Thymus (tissue), 11 donors: Measurements from ENCODE around the gene KLHDC7B. TPM values are rescaled to one million over a fixed set of nuclear protein-coding genes. Genes with fewer than 3 reads are reported as not detected.
"Not testable (repeated sequence)": the region's sequence is repeated elsewhere in the genome, so short reads cannot be mapped to it uniquely, and the experiment has no call there.

Source experiments
- DNase-seq, 9 donors: peaks; one replicate each; pipeline ENCODE4 v3.0.0-alpha.2; 2013; ENCODE audit warnings: low spot score in 9 of 9, low read depth in 6 of 9, missing footprints in 1 of 9
- H3K27ac ChIP-seq, 2 donors: one replicate each; pipeline ENCODE4 v1.5.1; 2013; ENCODE audit warnings: control low read depth in 1 of 2, low read depth in 1 of 2, low read length in 1 of 2, mild to moderate bottlenecking in 1 of 2, moderate library complexity in 1 of 2
- H3K27me3 ChIP-seq, 2 donors: one replicate each; pipeline ENCODE4 v1.5.1; 2013; ENCODE audit warnings: low read length in 1 of 2; ENCODE audit not compliant: control insufficient read depth in 2 of 2, insufficient read depth in 1 of 2
- H3K36me3 ChIP-seq, 2 donors: one replicate each; pipeline ENCODE4 v1.5.1; 2013; ENCODE audit warnings: low read length in 1 of 2, mild to moderate bottlenecking in 1 of 2, moderate library complexity in 1 of 2; ENCODE audit not compliant: control insufficient read depth in 2 of 2, insufficient read depth in 2 of 2
- H3K4me1 ChIP-seq, 2 donors: one replicate each; pipeline ENCODE4 v1.5.1; 2013; ENCODE audit warnings: low read length in 2 of 2; ENCODE audit not compliant: control insufficient read depth in 2 of 2, insufficient read depth in 2 of 2
- H3K4me3 ChIP-seq, 2 donors: one replicate each; pipeline ENCODE4 v1.5.1; 2013; ENCODE audit warnings: low read length in 2 of 2, control low read depth in 1 of 2, mild to moderate bottlenecking in 1 of 2
- H3K9me3 ChIP-seq, 2 donors: one replicate each; pipeline ENCODE4 v1.5.1; 2013; ENCODE audit warnings: low read length in 1 of 2, mild to moderate bottlenecking in 1 of 2; ENCODE audit not compliant: control insufficient read depth in 2 of 2, insufficient read depth in 1 of 2
- WGBS: extraction: QIAGEN DNeasy Blood & Tissue Kit; methylation state at CpG from one replicate; pipeline ENCODE4 v1.1.7; 2013; 5-methylcytosine and 5-hydroxymethylcytosine counted together
- polyA plus RNA-seq: library from polyadenylated mRNA; stranded (reverse); fragments of 200-250 nt; gene quantifications from one replicate; pipeline ENCODE4 v1.2.3, GENCODE V29; 2013
- total RNA-seq: library from RNA; stranded (reverse); fragments of 120-200 nt; gene quantifications from one replicate; pipeline ENCODE4 v1.2.4, GENCODE V29; 2013
- donor health status: healthy.

The KLHDC7B gene
- total and polyA plus RNA-seq, 2 donors, result 6.0 to 23.4 TPM

GRCh38 chr22:50513175-50513574 is 32.5 kb upstream of the KLHDC7B start:
- H3K9me3 ChIP-seq, result no peaks in the 10 kb centered on the region
- no peak for DNase-seq
- H3K27ac ChIP-seq, result no peak overlapping the region
- peaks cover 7 to 13% of the 10 kb centered on the region in 2 donors for H3K4me1 ChIP-seq
- no peak overlapping the region for H3K4me3 ChIP-seq
- no peaks in the 10 kb centered on the region for H3K27me3 ChIP-seq
- WGBS, result 98% methylated on average over 15 of the region's 15 CpGs
- H3K36me3 ChIP-seq, result peaks cover 31 to 37% of the 10 kb centered on the region in 2 donors

GRCh38 chr22:50516068-50516467 is 29.6 kb upstream of the KLHDC7B start:
- Histone ChIP-seq H3K9me3 (no peaks in the 10 kb centered on the region), H3K27me3 (no peaks in the 10 kb centered on the region), H3K4me3 (no peak overlapping the region), H3K27ac (no peak overlapping the region), H3K4me1 (no peaks in the 10 kb centered on the region), H3K36me3 (peaks cover 54 to 57% of the 10 kb centered on the region in 2 donors)
- no peak for DNase-seq
- 98% methylated on average over 8 of the region's 8 CpGs for WGBS

- no peaks in the 10 kb centered on the region for H3K9me3 ChIP-seq
- H3K27me3 ChIP-seq, result no peaks in the 10 kb centered on the region
- H3K4me1 ChIP-seq, result no peaks in the 10 kb centered on the region
- WGBS, result 91% methylated on average over 16 of the region's 16 CpGs
- H3K36me3 ChIP-seq, result peaks cover 59 to 65% of the 10 kb centered on the region in 2 donors
- H3K4me3 ChIP-seq, result no peak overlapping the region
- no peak overlapping the region for H3K27ac ChIP-seq
- no peak for DNase-seq
These were observed 28.8 kb upstream of the KLHDC7B start for GRCh38 chr22:50516891-50517290.

- no peak overlapping the region for H3K4me3 ChIP-seq
These were observed 28.0 kb upstream of the KLHDC7B start for GRCh38 chr22:50517495-50518260.

GRCh38 chr22:50518606-50519005 is 27.1 kb upstream of the KLHDC7B start:
- Histone ChIP-seq H3K4me1 (no peaks in the 10 kb centered on the region), H3K27me3 (no peaks in the 10 kb centered on the region), H3K27ac (no peak overlapping the region), H3K9me3 (no peaks in the 10 kb centered on the region), H3K4me3 (no peak overlapping the region), H3K36me3 (peaks cover 71 to 83% of the 10 kb centered on the region in 2 donors)
- WGBS, result 98% methylated on average over 7 of the region's 7 CpGs
- DNase-seq, result no peak

More at GRCh38 chr22:50517495-50518260, 28.0 kb upstream of the KLHDC7B start:
- H3K27me3 ChIP-seq, result no peaks in the 10 kb centered on the region
- H3K27ac ChIP-seq, result no peak overlapping the region
- no peaks in the 10 kb centered on the region for H3K9me3 ChIP-seq
- H3K4me1 ChIP-seq, result no peaks in the 10 kb centered on the region
- no peak for DNase-seq
- H3K36me3 ChIP-seq, result peaks cover 61 to 73% of the 10 kb centered on the region in 2 donors
- WGBS, result 98% methylated on average over 20 of the region's 20 CpGs

- Histone ChIP-seq H3K36me3 (peaks cover 76 to 87% of the 10 kb centered on the region in 2 donors), H3K4me1 (peaks cover 0 to 4% of the 10 kb centered on the region in 2 donors), H3K4me3 (no peak overlapping the region), H3K27me3 (no peaks in the 10 kb centered on the region), H3K27ac (no peak overlapping the region), H3K9me3 (no peaks in the 10 kb centered on the region)
- WGBS, result 98% methylated on average over 8 of the region's 8 CpGs
- DNase-seq, result no peak
These were observed 26.5 kb upstream of the KLHDC7B start for GRCh38 chr22:50519151-50519550.

- not testable (repeated sequence) for DNase-seq, H3K27me3 ChIP-seq, H3K9me3 ChIP-seq, H3K27ac ChIP-seq, H3K4me3 ChIP-seq
- Histone ChIP-seq H3K36me3 (peaks cover 78 to 79% of the 10 kb centered on the region in 2 donors), H3K4me1 (peaks cover 10 to 12% of the 10 kb centered on the region in 2 donors)
- WGBS, result 99% methylated on average over 8 of the region's 8 CpGs
These were observed 25.5 kb upstream of the KLHDC7B start for GRCh38 chr22:50520184-50520583.

GRCh38 chr22:50520826-50521453 is 24.8 kb upstream of the KLHDC7B start:
- no peak for DNase-seq
- Histone ChIP-seq H3K27me3 (no peaks in the 10 kb centered on the region), H3K27ac (no peak overlapping the region), H3K9me3 (no peaks in the 10 kb centered on the region), H3K4me1 (peaks cover 10 to 12% of the 10 kb centered on the region in 2 donors), H3K36me3 (peaks cover 75% of the 10 kb centered on the region in 2 donors), H3K4me3 (no peak overlapping the region)
- WGBS, result 96% methylated on average over 13 of the region's 13 CpGs

- H3K4me1 ChIP-seq, result peaks cover 13 to 15% of the 10 kb centered on the region in 2 donors
- DNase-seq, result no peak
- H3K4me3 ChIP-seq, result no peak overlapping the region
- WGBS, result 97% methylated on average over 10 of the region's 10 CpGs
- H3K27ac ChIP-seq, result no peak overlapping the region
- H3K27me3 ChIP-seq, result peaks cover 0 to 4% of the 10 kb centered on the region in 2 donors
- no peaks in the 10 kb centered on the region for H3K9me3 ChIP-seq
- H3K36me3 ChIP-seq, result peaks cover 67% of the 10 kb centered on the region in 2 donors
These were observed 24.0 kb upstream of the KLHDC7B start for GRCh38 chr22:50521710-50522109.
